HG03196 (cell line): ENCODE data around the gene BSND.
"Not testable (repeated sequence)": the region's sequence is repeated elsewhere in the genome, so short reads cannot be mapped to it uniquely, and the experiment has no call there.

Experiments
- ATAC-seq: cut with Tn5 transposase; IDR thresholded peaks from one replicate; pipeline ENCODE4 v1.9.1; 2021; ENCODE audit not compliant: unreplicated experiment

BSND gene

DNA sequence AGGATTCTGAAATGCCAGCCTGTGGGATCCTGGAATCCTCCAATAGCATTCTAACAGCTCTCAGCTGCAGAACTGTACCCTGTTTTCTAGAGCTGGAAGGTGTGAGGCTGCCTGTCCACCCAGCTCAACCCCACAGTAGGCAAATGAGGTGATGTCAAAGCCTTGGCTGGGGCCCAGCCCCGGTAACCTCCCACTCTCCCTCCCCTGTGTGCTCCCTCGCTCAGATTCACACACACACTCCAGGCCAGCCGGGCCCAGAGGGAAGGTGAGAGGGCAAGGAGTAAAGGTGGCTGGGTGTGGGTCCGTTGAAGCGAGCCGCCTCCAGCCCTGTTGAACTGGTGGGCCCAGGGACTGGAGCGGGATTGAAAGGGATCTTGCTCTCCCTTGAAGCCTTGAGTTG is at the start of gene BSND:
TSS of gene BSND (plus strand) at position 257 of the 400 bp plus-strand sequence. CDS start 254 bp downstream, outside the sequence.
- ATAC-seq: no peak

DNA sequence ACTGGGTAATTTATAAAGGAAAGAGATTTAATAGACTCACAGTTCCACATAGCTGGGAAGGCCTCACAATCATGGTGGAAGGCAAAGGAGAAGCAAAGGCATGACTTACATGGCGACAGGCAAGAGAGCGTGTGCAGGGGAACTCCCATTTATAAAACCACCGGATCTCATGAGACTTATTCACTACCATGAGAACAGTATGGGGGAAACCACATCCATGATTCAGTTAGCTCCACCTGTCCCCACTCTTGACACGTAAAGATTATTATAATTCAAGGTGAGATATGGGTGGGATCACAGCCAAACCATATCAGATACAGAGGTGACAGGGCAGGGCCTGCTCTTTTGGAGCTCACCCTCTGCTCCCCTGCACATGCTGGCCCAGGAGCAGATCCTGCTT is 49.7 kb upstream of the BSND start:
- no peak for ATAC-seq

DNA sequence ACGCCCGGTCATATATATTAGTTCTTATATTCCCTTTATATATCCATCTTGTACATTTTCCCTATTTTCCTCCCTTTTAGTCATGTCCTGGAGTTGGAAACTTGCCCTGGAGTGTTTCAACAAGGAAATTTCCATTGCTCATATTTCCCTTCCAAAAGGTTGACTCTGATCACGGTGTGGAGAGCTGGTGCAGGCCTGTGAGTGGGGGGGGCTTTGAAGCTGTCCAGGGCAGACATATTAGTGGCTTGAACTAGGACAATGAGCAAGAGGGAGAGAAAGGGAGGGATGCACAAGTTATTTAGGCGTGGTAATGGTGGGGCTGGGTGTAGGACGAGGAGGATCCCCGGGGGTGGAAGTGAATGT is 48.7 kb upstream of the BSND start:
- ATAC-seq: no peak

DNA sequence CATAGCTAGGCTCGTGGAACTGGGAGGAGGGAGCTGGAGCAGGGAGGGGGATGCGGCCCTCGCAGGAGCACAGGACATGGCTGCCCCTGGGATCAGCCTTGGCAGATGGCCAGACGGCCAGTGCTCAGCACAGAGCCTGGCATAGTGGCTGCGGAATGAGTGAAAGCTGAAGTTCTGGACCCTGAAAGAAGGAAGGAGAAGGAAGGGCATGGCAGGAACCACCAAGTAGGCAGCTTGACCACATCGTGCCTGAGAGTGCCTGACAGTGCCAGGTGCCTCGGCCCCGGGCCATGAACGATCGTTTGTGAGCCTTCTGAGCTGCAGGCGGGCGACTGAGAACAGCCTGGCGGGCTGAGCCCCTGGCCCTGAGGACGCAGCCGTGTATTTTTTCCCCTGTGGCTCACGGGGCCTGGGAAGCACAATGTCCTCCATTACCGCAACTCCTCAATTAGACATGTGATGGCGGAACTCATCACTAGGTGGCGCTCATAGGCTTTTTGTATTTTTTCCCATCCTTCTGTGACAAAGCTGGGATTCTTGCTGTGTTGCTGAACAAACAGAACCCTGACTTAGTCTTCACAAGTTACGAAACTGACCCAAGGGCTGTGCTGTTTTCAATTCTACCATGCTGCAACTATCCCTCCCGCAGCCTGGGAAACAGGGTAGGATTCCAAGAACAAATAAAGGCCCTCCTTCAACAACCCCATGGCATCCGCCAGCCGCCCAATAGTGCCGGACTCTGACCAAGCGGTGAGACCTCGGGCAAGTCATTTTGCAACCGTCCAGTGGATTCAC is 48.2 kb upstream of the BSND start:
- ATAC-seq: no peak

DNA sequence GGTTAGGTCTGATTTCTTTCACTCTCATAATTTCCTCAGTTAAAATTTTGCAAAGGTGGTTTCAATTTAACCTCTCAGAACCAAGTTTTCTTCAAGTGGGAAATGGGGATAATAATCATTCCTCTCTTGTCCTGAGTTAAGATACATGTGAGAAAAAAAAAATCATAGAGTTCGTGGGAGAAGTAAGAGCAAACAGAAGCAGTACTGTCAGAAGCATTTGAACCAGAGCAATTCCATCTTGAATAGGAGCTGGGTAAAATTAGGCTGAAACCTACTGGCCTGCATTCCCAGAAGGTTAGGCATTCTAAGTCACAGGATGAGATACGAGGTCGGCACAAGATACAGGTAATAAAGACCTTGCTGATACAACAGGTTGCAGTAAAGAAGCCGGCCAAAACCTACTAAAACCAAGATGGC is 46.9 kb upstream of the BSND start:
- no peak for ATAC-seq

DNA sequence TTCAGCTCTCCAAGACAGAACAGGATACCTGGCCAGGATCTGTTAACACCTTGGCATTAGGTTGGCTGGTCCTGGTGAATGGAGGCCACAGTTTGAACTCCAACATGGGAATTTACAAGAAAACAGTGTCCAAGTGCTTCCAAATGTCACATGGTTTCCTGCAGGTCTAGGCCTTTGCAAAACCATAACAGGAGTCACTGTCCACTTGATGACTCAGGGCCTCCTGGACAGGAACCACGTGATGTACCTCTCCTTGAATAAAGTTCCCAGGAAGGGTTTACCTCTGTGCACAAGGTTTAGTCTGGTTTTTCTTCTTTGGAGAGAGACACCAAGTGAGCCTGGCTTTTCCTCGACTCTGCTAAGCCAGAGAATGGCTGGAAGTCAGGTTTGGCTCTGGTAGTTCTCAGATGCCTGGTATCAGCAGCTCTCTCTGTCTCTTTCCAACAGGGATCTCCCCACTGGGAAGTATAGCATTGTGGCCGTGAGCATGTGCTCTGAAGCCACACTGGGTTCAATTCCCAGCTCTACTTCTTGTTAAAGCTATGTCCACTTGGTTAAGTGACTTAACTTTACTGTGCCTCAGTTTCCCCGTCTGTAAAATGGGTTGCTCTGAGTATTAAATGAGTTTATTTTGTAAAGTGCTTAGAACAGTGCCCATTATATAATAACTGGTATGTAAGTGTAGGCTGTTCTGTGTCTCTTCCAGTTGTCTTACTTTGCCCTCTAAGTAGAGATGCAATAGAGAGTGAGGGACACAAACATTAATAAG is 45.6 kb upstream of the BSND start:
- ATAC-seq: no peak

DNA sequence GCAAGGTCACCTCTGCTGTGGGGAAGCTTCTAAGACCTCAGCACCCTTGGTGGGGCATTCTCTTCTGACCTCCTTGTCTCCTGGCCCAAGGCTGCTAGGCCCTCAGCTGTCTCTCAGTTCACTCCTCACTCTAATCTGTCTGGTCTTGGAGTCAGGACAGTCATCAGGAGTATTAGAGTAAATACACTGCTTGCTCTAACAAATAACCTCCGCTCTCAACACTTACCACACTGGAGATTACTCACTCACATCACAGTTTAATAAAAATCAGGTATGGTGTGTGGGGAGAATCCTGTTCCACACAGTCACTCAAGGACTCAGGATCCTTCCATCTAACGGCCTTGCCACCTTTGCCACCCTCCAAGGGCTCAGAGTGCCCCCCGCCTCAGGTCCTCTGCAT is 44.9 kb upstream of the BSND start:
- ATAC-seq: no peak

DNA sequence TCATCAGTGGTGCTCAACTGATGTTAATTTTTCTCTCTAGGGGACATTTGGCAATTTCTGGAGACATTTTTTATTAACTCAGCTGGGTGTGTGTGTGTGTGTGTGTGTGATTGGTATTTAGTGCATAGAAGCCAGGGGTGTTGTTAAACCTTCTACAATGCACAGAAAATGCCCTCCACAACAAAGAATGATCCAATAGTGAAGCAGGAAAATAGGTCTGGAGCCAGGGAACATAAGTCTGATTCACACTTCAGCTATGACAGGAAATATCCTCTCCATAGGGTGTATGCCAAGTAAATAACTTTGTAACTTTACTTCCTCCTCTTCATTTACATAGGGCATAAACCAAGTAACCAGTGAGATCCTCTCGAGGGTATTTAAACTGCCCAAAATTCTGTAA is 43.4 kb upstream of the BSND start:
- ATAC-seq: no peak

DNA sequence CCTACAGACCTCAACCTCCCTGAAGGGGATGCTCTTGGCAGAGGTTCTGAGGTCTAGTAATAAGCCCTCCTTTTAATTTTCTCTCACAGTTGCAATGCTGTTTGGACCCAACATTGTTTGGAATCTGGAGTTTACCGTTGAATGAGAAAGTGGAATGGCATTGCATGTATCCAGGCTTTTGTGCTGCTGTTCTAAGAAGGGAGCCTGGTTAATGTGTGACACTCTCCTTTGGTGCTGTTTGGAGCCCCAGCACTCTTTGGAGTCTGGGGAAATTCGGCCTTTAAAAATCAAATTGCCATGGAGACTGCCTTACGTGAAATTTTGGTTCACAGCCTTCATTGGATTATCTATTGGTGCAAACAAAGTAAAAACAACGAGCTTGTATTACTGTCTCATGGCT is 42.0 kb upstream of the BSND start:
- no peak for ATAC-seq

DNA sequence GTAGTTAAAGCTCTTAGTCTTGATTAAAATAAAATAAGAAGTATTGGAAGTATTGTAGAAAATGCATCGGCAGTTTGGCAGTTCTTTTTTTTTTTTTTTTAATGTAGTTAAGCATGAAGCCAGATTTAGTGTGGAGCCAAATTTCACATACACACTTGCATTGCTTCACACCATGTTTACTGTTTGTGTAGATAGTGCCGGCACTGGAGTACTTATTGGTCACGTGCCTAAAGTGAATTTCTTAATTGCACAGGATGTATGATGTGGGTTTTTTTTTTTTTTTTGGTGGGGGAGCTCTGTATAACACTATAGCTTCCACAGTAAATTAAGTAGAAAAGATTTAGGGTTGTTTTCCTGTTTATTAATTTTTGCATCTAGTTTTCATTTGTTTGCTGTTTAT is 39.5 kb upstream of the BSND start:
- no peak for ATAC-seq

DNA sequence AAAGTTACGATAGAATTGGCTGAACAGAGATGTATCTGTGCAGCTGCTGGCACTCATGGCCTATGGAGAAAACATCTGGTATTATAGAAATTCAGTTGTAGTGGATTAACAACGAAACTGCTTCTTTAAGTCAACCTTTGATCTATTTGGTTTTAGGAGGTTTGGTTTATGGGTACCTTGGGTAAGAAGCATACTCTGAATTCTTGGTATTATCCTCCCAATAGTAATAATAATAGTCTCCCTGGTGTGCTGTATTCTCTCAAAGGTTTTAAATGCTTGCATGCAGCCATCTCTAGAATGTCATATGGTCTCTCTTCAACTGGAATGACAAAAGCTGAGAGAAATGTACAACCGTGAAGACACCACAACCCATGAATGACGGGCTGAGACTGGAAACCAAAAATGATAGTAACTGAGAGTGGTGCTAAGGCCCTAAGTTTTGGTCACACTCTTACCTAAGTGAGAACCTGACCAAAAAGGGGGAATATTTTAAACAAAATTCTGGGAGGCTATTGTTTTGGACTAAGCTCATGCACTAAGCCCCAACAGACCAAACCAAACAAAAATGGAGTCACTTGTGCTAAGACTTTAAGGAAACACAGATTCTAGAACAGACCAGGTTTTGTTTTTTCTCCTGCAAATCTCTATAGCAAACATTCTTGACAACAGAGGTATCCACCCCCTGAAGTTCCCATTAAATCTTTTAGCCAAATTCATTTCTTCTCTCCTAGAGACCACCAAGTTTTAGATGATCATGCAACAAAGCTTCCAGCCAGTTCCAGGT is 35.9 kb upstream of the BSND start:
- ATAC-seq: no peak

DNA sequence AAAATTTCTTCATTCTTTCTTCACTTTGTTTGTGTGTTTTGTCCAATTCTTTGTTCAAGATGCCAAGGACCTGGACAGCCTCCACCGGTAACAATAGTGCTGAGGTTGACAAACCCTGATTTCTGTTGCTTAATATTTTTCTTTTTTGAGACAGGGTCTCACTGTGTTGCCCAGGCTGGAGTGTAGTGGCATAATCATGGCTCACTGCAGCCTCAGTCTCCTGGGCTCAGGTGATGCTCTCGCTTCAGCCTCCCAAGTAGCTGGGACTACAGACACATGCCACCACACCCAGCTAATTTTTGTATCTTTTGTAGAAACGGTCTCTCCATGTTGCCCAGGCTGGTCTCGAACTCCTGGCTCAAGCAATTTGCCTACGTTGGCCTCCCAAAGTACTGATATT is 34.9 kb upstream of the BSND start:
- ATAC-seq: not testable (repeated sequence)

DNA sequence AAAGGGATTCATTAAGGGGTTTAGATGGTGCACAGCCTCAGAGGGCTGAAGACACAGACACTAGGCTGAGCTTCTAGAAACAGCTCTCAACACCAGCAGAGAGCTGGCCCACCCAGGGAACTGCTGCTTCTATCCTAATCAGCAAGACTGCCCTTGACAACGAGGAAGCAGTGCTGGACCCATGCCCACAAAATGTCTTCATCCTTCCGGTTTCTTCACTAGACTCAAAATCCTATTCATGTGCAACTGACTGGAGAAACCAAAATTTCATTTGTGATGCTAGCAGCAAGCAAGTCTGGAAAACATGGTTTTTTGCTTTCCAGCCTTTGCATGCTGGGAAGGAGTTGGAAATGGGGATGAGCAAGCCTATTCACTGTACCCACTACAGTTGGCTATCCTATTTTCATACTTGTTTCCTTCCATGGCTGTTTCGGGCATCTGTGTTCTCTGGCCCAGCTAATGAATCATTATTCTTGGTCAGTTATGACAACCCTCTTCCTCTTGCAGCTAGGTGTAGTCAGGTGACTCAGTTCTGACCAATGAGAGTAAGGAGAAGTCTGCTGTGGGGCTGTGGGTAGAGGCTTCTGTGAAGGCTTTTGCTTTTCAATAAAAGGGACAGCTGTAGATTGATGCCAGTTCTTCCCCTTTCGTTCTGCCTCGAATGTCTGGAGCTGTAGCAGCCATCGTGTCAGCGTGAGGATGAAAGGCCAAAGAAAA is 33.0 kb upstream of the BSND start:
- ATAC-seq: peak; percentile 93

DNA sequence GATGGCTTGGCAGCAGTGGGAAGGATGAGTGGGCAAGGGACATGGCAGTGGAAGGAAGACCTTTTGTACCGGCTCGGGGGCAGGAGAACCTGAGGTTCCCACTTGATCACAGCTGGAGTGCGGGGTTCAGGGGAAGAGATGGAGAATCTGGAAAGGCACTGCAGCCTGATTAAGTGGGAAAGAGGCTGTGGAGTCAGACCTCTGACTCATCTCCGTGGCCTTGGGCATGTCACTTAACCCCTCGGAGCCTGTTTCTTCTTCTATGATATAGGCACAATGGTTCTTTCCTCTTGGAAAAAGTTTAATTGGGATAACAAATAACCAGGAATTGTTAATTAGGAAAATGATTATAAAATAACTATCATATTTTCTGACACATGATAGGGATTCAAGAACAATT is 31.4 kb upstream of the BSND start:
- ATAC-seq: no peak

DNA sequence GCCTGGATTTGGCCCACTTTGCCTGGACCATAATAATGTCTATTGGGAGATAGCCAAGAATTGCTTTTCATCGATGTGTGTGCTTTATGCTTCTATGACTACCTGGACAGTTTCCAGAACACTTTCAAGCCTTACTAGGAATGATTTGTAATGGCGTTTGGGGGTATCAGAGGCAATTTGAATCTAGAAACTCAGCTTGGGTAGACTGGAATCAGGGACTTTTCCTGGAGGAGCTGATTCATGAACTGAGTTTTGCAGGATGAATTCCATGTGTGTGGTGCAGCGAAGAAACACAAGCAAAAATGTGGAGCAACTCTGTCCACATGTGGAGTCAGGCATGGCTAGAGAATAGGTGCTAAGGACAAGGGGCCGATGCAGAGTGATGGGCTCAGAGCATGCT is 30.2 kb upstream of the BSND start:
- no peak for ATAC-seq

DNA sequence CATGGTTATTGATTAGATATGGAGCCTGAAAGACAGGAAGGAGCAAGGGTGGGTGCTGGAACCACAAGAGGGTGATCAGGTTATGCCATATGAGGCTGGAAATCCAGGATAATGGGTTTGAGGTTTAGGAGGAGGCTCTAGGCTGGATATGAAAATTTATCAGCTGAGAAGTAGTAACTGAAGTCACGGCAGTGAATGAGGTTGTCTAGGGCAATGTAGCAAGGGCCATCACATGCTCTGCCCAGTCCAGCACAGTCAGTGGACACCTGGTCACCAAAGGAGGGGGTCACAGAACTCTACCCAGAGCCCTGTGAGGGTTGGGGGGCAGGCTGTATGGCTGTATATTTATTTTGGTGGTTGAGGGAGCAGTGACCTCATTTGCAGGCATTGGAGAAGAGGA is 28.9 kb upstream of the BSND start:
- no peak for ATAC-seq

DNA sequence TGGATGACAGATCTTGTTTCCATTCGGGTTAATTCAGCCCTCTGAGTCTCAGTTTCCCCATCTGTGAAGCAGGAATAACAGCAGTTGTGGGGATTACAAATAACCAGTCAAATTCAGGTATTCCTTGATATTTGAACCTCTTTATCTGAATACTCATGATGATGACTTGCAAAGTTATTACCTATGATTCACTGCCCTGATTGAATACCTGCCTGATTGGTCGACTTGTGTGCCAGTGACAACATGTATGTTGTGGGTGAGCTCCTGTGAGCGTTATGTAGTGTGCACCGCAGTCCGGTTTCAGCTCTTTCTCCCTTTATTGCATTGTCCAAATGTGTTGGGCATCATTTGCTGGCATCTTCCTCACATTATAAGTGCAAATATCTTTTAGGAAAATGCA is 27.8 kb upstream of the BSND start:
- ATAC-seq: no peak

DNA sequence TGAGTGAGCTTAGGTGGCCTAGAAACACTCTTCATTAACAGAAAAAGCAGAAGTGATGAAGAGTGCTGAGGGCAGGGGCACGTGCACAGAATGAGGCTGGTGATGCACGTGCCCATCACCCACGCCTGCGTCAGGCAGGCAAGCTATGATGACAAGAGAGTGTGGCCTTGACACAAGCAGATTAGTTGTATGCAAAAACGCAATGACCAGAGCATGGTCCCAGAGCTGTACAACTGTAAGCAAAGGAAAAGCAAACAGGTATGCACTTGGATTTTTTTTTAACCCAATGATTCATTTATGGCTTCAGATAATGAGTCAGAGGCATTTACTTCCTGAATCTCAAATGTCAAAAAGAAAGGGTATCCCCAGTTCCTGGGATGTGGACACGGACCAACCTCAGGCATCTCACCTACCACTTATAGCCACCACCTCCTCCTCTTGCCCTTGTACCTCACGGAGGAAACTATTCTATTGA is 27.4 kb upstream of the BSND start:
- peak; percentile 74 for ATAC-seq

DNA sequence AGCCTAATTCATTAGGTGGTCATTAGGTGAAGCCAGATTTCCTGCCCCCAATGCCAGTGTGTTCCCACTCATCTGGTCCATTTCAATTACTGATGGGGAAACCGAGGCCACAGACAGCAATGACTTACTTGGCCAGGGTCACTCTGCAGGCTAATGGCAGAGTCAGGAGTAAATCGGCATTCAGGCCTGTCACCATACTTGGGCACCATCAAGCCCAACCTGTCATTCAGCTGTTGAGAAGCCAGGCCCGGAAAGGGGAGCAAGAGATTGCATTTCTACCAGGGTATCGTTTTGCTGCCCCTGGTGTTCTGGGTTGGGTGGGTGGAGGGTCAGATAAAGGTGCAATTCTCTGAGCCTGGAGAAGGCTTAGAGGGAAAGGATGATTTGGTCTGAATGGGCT is 26.3 kb upstream of the BSND start:
- no peak for ATAC-seq

DNA sequence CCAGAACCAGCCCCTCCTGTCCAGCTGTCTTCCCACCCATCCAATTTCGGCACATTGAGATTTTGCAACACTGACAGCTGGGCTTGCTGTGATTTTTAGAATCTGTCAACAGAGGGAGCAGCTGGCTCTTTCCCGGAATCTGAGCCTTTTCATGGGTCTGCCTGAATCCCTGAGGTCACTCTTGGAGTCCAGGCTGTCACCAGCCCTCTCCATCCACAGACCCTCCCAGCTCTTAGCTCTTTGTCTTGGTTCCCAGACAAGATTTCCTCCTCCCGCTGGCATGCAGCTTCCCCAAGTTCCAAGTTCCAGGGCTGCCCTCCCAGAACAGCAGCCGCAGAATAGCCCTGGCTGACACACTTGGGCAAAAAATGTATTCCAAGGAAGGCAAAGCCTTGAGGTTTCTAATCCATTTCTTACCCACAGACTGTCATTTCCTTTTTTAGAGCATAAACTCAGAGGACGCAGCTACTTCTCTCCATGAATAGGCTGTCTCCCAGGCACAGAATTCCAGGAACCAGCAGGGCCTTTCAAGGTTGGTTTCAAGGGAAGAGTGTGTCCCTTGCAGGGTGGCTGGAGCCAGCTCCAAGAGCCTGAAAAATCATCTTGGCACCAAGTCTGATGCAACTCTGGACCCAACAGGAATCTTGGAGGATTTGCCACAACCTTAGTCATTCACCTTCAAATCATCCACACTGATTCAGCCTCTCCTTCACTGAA is 25.4 kb upstream of the BSND start:
- ATAC-seq: no peak
